NCI-H2171 treated with DMSO at 0.1 percent for 48 hours (cell line): Measurements from ENCODE around the gene FAM78A.
A peak's percentile ranks its signal among the peaks of the same experiment; 100 is the strongest.

Experiments
- DNase-seq: peaks from one replicate; lab custom pipeline; 2025; lab: John Stamatoyannopoulos, UW

Gene FAM78A, protein sequence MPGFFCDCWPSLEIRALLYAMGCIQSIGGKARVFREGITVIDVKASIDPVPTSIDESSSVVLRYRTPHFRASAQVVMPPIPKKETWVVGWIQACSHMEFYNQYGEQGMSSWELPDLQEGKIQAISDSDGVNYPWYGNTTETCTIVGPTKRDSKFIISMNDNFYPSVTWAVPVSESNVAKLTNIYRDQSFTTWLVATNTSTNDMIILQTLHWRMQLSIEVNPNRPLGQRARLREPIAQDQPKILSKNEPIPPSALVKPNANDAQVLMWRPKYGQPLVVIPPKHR

DNA sequence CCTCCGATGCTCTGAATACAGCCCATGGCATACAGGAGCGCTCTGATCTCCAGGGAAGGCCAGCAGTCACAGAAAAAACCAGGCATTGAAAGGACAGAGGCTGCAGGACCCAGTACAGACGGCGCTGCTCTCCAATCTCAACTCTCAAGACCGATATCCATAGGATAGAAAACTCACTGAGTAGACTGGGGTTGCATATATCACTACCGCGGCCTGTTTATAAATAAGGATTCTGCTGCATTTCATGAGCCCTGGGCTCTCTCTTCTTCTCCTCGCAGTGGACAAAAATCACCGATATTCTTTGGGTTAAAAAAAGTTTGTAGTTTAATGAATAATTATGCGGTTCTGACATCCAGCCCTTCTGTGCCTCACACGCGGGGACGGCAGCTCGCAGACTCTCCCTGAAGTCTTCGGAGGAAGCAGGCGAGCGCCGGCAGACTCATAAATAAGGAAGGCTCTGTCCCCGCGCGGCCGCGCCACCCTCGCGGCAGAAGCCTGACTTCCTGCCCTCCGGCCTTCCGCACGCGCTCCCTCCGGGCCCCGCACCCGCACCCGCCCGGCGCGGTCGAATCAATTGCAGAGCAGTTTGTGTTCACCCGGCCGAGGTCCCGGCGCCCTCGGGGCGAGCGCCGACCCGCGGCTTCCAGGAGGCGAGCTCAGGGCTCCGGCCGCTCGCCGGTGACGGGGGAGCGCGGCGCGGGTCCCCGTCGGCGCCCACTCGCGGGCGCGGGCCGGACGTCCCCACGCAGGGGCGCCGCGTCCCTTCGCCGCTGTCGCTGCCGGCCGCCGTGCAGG lies at the start of gene FAM78A:
Gene FAM78A (minus strand): TSS at position 417 of the 795 bp plus-strand sequence. CDS start 331 bp downstream, at position 86.
- DNase-seq = no peak

- DNase-seq = no peak
Measured at GRCh38 chr9:131324736-131325679, 48.7 kb upstream of the FAM78A start.

GRCh38 chr9:131323629-131324028 lies 47.3 kb upstream of the FAM78A start:
- no peak for DNase-seq

DNA sequence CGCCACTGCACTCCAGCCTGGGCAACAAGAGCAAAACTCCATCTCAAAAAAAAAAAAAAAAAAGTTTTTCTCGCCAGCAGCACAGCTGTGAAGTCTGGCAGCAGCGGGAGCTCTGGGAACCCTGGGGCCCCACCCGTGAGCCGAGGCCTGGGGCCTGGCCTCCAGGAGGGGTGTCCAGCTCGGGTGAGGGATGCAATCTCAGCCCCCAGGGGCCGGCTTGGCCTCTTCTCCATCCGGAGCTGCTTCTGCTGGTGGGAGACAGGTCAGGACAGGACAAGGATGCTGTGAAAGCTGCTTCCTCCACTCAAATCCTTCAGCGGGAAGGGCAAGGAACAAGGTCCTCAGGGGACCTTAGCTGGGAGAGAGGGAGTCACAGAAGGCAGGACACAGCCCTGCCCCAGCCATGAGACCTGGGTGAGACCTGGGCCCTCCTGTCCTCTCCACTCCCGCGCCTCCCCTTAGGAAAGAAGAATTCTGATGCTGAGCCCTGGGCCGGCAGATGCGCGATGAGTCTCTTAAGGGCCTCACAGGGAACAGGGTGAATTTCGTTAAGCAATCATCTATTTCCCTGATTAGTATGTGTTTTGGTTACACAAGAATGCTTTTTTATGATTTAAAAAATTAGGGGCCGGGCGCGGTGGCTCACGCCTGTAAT lies 43.8 kb upstream of the FAM78A start:
- peak; percentile 68 for DNase-seq

DNA sequence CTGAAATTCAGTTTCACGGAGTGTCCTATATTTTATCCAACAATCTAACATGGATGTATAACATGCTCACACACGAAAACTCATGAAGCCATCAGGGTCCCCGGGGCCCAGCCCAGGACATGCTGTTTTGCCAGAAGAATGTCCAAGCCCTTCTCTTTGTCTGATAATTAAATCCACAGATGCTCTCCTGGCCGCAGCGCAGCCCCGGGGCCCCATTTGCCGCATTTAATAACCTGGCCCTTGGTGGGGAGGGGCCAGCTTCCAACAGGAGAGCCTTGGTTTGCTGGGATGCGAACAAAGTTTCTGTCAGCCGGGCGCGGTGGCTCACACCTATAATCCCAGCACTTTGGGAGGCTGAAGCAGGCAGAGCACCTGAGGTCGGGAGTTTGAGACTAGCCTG lies 43.2 kb upstream of the FAM78A start:
- no peak for DNase-seq

DNA sequence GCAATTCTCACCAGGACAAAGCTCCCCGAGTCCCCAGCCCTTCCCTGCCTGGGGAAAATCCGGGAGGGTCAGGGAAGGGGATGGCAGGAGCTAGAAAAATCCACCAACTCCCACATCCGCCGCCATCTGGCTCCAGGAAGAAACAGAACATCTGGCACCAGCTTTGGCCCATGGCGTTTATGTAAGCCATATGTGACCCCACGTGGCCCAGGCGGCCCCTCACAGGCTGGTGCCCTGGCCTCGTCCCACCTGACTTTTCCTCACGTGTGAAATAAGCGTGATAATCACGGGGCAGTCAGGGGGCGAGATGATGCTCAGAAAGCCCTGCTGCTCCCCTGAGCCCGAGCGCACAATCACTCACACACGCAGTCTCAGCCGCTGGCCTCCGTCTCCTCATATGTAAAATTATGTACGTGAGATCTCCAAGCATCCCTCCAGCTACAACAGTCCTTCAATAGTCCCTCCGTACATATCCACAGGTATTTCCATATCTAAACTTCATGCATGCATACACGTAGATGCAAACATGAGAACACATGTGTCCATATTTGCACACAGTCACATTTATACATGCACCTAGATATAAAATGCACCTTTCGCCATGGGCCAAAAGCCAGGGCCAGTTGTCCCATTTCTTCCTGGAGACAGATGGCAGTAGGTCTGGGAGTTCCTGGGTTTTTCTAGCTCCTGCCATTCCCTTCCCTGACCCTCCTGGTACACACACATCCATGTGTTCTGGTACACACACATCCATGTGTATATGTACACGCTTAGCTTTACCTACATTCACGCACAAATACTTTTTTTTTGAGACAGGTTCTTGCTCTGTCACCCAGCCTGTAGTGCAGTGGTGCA lies 42.1 kb upstream of the FAM78A start:
- DNase-seq = peak; percentile 91

GRCh38 chr9:131312822-131313770 lies 36.8 kb upstream of the FAM78A start:
- peak; percentile 65 for DNase-seq

- no peak for DNase-seq
Measured at GRCh38 chr9:131312246-131312645, 35.9 kb upstream of the FAM78A start.

DNA sequence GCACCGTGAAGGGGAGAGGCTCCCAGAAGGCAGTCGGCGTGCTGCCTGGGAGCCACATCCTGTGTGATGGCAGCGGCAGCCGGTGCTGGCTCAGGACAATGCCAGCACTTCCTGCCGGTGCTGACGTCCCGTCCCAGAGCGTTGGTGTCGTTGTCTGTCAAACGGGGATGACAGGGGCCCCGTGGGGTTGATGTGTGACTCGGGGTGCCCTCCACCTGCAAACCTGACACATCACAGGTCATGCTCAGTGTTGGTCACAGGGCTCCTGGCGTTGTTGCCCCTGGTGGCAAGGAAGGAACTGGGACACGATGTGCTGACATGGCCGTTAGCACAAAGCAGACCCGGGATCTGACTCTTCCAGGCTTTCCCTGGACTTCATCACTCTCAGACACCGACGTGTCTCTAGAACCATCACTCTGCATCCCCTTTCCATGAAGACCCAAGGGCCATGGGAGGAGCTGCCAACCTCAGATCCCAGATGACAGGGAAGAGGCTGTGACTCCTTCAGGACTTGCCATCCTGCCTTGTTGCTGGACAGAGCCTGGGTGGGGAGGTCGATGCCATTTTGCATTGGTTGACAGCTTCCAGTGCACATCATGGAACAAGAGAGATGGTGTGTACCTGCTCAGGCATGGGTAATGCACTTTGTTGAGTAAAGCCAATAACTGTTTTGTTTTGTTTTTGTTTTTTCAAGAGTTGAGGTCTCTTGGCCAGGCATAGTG lies 34.7 kb upstream of the FAM78A start:
- DNase-seq = no peak

DNA sequence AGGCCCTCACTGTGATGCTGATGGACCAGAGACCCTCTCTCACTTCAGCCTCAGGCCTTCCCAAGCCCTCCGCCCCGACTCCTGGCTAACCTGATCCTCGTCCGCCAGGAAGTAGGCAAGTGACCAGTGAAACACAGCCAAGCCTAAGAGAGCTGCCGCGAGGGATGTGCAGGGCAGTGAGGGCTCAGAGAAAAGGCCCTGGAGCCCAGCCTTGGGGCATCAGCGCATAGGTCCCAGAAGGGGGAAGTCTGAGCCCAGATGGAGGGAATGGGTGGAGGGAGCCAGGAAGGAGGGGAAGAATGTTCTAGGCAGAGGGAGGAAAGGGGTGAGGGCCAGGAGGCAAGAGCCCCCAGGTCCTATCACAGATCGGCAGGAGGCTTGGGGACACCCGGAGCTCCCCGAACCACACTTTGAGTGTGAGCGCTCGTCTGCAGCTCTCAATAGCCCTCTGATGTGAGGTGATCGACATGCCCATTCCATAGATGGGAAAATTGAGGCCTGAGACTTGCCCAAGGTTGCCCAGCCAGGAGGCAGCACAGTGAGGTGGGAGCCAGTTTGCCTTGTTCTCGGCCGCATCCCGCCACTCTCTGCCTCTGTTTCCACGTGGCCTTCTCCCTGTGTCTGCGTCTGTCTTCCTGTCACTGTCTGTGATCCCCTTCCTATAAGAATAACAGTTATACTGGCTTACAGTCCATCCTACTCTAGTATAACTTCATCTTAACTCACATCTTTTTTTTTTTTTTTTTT lies 33.4 kb upstream of the FAM78A start:
- DNase-seq = no peak

DNA sequence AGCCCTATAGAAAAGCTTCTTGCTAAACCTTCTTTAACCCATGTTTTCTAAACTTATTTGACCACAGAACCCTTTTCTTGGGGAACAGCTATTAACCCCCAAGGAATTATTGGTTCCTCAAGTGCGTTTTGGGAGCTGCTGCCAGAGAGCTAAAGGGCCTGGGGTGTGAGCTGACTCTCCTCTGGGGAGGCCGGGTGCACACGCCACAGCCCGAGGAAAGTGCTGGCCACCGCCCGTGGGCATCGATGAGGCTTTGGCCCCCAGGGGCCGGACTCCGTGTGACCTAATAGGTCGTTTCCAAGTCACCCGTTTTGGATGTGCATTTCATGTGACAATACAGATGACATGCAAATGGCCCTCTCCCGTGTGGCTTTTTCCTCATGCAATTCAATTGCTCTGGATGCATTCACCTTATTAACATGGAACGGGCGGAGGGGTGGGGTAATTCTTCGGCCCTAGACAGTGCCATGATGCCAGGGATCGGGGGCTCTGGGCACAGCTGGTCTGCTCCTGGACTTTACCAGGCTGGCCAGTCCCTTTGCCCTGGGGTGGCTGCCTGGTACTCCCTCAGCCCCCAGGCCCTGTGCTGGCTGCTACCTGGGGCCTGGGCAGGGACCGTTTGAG lies 32.7 kb upstream of the FAM78A start:
- no peak for DNase-seq

DNA sequence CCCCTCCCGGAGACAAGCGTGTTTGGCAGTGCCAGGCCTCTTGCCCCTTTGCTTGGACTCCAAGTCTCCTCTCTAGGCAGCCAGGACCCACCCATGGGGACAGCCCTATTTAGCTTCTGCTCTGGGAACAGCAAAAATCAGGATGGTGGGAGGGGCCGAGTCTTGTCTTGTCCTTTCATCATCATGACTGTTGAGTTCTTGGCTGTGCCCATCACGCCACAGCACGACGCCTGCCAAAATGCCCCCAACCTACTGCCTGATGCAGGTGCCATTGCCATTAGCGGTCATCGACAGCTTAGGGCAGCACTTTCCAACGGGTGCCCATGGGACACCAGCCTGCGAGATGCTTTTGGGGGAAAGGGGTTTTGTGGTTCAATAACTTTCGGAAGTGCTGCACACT lies 32.1 kb upstream of the FAM78A start:
- DNase-seq = no peak

GRCh38 chr9:131307974-131308373 lies 31.7 kb upstream of the FAM78A start:
- no peak for DNase-seq

- no peak for DNase-seq
Measured at GRCh38 chr9:131306397-131307004, 30.2 kb upstream of the FAM78A start.

- peak; percentile 54 for DNase-seq
Measured at GRCh38 chr9:131304676-131305355, 28.5 kb upstream of the FAM78A start.

DNA sequence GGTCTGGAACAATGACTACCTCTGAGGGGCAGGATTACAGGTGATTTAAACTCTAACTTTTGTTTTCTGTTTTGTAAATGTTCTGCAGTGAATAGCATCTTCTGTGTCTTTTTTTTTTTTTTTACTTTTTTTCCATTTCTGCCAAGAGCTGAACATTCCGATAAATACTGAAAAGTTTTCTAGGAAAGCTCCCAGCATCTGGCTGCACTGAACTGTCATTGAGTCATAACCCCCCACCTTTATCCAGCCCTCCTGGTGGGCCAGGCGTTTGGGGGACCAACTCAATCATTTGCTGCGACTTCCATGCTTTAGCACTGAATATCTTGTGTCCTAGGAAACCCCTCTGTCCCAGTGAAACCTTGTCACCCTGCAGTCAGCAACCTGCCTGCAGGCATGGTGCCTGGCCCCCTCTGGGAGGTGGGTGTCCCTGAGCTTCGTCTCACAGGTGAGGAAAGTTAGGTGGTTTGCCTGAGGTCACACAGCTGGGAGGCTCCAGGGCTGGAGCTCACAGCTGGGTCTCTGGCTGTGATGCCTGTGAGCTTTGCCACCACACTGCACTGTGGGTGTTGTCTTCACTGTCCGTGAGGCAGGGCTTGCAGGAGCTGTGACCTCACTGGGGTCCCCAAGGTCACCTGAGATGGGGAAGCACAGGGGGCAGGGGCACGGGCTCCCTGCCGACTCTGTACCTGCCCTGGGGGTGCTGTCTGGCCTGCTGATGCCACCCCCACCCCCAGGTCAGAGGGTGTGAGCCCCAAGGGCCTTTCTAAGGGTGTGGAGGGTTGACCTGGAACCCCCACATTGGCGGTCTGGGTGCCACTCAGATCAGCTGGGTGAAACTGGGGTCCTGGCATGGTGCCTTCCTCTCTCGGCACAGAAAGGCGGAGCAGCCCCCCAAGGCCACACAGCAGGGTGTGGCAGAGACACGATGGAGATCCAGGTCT lies 27.3 kb upstream of the FAM78A start:
- DNase-seq = no peak
